DMS79 treated with DMSO at 0.1 percent for 48 hours (cell line): ENCODE results near the gene ZFP57.

Experiments
- DNase-seq: peaks from one replicate; lab custom pipeline; 2025; lab: John Stamatoyannopoulos, UW

Gene ZFP57

DNA sequence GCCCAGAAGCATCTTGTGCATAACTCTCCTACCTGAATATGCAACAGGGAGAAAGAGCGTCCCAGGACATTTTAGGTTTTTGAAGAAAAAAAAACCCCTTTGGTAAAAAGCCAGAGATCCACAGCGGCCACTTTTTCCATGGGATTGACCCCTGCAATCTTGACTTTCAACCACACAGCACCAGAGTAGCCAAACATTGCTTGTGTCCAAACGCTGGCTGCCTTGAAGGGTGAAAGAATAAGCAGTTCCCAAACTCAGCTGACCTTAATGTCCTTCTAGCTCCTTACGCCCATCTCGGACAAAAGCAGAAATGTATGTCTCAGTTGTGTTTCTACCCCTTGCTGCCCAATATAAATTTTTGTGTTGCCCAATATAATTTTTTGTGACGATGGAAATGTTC is 25.3 kb downstream of the ZFP57 start:
- no peak for DNase-seq

DNA sequence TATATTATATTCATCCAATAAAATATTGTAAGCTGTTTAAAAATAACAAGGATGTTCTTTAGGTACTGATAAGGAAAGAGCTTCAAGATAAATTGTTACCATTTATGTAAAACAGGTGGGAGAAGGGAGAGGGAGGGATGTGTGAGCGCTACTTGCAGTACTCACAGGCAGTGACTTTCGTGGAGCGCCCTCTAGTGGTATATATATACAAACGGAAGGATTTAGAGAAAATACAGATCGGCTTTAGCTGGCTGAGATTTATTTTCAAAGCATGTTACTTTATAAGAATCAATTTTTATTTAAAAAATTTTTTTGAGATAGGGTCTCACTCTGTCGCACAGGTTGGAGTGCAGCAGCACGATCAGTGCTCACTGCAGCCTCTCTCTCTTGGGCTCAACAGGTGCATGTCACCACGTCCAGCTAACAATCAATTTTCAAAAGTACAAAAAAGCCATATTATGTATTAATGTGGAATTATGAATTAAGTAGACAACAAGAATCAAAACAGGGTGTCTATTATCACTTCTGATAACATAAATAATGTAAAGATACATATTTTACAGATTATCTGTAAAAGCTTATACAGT is 27.4 kb downstream of the ZFP57 start:
- peak; percentile 86 for DNase-seq

DNA sequence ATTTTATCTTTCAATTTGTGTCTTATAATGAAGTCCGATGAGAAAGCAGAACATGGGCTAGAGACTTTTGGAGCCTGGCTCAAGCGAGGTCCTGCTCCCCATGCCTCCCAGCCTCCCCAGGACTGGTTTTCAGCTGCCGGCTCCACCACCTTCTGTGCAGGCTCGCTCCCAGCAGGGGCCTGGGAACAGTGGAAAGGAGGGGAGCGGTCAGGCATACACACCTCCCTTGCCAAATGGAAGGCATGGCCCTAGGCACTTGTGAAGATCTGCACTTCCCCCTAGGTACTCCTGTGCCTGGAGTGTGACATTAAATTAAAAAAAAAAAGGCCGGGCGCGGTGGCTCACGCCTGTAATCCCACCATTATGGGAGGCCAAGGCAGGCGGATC is 28.8 kb downstream of the ZFP57 start:
- DNase-seq = no peak

DNA sequence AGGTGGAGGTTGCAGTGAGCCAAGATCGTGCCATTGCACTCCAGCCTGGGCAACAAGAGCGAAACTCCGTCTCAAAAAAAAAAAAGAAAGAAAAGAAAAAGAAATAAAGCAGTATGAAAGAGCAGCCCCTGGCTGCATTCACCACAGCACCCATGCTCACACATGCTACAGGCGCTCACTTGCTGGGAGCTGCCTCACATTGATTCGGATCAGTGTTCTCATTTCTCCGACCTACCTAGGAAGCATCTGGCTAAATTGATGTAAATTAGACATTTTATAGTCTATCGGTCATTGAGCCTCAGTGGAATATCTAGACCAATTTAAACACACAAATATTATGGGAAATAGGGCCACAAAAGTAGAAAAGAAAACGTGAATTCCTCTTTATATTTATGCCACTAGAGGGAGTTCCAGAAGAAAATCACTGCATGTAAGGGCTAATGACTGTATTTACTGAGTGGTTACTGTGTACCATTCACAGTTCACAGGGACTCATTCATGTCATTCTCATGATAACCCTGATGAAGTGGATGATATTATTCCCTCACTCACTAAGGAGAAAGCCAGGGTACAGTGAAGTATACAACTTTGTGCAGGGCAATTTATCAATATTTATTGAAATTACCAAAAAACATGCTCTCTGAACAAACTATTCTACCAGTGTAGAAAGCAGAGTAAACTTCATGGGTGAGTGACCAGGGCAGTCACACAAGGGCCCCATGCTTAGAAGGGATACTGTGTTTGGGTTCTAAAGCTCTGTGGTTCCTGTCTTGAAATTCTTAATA is 29.3 kb downstream of the ZFP57 start:
- no peak for DNase-seq

DNA sequence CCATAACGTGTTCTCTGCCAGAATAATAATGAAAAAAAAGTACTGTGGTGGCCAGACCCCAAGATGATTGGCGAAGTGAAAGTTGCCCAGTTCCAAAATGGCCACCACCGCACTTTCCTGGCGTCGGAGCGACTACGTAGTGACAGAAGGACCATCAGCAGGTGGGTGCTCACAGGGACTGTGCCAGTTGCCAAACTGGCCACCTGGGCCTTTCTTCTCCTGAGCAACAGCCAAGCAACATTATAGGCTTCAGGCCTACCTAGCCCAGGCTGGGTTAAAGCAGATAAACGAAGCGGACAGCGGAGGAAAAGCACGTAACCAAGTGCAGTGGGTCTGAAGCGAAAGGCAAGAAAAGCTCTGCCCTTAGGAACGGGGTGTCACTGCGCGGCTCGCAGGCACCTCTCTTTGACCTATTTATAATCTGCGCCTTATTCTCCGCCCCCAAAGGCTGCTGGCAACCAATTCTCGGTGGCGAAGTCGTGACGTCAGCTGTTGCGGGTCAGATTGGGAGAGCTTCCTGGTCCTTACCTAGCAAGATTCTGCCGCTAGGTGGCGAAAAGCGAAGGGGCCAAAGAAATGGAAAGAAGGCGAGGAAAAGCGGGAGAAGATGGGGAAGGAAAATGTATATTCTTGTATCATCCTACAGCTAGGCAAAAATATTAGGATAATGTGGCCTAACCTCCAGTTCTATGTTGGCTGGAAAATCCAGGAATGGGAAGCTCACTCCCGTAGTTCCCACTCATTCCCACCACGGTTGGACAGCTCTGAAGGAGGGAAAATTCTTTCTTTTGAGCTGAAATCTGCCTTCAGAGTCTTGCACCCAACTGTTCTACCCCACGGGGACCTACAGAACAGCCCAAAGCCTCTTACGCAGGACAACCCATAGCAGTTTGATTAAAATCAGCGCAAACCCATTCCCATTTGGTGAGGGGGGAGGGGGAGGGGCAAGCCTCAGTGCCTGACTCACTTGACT is 31.0 kb downstream of the ZFP57 start:
- DNase-seq = peak; percentile 98

DNA sequence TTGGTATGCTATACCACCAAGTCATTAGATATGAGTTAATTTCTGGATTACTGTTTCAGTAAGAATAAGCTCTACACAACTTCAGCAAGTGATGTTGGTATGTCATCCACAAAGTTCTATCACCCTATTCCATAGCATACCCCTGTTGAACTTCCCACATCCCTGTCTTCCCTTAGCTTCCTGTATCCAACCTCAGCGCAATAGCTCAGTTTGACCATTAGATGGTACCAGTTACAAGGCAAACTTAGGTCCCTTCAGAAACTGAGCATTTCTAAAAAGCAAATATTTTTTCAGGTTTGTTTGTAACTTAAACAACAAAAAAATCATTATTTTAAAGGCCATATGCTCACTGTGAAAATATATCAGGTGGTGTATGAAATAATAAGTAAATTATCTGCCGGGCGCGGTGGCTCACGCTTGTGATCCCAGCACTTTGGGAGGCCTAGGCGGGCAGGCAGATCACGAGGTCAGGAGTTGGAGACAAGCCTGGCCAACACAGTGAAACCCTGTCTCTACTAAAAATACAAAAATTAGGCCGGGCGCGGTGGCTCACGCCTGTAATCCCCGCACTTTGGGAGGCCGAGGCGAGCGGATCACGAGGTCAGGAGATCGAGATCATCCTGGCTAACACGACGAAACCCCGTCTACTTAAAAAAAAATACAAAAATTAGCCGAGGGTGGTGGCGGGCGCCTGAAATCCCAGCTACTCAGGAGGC is 32.9 kb downstream of the ZFP57 start:
- DNase-seq = peak; percentile 8

DNA sequence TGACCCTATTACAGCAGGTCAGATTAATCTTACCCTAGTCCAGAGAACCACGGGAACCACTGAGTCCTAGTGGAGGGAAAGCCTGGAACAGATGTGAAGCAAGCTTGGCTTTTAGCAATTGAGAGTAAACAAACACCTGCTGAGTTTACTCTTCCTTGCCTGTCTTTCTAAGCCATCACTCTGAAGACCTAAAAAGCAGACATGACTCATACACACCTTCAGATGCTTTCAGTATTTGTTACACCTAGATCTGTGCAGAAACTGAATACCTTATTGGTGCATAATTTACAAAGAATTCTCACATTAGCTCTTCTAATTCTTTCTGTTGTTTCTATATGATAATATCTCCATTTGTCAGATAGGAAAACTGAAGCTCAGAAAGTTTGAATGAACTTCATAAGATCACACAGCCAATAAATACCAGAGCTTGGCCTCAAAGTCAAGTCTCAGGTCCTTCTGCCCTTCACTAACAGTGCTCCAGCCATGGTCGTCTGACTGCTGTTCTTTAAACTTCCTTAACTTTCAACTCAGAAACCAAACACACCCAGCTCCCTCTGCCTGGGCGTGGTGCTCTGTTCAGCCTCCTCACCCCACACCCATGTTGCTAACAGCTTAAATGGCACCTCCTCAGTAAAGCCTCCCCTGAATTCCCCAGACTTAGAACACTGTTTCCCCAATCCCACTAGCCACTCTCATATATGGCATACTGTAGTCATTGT is 39.4 kb downstream of the ZFP57 start:
- DNase-seq = no peak

DNA sequence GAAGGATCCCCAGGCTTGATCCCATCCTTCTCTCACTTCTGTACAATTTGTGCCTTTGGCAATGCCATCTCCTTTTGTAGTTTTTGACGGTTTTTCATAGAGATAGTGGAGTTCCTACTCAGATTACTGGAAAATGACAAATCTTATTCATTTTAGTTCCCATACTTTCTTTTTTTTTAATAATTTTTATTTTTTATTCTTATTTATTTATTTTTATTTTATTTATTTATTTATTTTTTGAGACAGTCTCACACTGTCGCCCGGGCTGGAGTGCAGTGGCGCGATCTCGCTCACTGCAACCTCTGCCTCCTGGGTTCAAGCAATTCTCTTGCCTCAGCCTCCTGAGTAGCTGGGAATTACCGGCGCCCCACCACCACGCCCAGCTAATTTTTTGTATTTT is 43.7 kb downstream of the ZFP57 start:
- DNase-seq = no peak

DNA sequence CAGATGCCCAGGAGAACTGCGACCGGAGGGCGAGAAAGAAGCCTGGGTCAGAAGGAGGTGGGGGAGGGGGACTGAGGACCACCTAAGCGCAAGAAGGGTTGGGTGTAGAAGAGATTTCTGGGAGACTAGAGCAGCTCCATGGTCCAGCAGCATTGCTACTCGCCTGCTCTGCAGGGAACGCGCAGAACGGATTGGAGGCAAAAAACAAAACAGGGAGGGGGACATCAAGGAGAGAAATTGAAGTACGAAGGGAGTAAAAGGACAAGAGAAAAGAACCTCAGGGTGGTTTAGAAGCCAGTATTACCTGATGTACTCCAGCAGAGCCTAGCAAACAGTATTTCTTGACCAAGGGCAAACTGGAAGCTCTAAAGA is 47.4 kb downstream of the ZFP57 start:
- DNase-seq = peak; percentile 81

DNA sequence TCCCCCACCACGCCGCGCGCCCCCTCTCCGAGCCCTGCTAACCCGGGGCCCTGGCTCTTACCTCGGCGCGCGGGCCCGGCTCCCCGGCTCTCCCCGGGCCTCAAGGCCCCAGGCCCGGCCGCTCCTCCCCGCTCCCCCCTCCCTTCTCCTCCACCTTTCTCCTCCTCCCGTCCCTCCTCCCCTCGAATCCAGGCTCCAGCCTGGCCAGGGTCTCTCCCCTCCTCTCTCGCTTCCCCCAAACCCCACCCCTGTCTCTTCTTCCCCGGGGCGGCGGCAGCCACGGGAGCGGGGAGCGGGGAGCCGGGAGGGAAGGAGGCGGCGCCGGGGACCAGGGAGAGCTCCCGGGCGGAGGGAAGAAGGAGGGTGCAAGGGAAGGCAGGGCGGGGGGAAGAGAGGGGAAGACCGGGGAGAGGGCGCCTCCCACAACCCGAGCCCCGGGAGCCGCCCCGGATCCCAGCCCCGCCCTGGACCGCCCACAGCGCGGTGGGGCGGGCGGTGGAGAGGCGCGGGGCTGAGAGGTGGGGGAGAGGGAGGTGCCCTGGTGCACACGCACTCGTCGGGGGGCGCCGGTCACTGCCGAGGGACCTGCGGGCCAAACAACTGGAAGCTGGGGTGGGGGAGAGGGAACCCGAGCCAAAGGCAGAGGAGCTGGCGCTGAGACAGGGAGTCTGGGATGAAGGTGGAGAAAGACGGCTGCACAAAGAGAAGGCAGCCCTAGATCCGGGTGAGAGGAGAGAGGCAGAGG is 48.0 kb downstream of the ZFP57 start, which contains the start of gene GABBR1:
TSS of gene GABBR1 (minus strand) at position 395 of the 745 bp plus-strand sequence. CDS start 798 bp downstream, outside the sequence.
- DNase-seq = peak; percentile 81

DNA sequence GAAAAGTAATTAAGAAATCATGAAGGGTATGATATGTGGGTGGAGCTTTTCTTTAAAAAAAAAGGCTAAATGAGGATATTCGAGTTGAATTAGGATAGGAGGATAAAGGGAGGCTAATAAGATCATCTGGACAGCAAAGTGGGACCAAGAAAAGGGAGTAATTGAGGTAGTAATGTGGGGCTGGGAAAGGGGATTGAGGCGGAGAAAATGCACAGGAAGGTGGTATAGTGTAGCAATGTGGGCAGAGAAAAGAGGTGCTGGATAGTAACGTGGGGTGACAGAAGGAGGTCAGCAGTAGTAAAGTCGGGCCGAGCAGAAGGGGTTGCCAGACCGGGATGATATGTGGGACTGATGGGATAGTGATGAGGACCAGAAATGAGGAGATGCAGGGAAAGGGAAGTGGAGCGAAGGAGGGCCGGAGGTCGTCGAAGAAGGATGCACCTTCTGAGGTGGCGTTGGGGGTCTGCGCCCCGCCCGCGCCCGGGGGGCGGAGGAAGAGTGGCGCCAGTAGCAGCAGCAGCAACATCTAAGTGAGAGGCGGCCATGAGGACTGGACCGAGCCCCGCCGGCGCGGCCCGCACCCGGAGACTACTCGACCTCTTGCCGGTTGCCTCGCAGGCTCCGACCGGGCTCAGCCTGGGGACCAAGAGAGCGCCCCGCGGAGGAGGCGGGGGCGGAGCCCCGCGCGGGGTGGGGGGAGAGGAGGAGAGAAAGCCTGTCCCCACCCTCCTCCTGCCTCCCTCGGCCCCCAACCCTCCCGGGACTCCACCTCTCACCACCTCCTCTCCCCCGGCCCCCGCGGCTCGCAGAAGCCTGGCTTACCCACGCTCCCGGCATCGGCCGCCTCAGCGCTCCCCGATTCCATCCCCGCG is 48.9 kb downstream of the ZFP57 start:
- DNase-seq = peak; percentile 36

DNA sequence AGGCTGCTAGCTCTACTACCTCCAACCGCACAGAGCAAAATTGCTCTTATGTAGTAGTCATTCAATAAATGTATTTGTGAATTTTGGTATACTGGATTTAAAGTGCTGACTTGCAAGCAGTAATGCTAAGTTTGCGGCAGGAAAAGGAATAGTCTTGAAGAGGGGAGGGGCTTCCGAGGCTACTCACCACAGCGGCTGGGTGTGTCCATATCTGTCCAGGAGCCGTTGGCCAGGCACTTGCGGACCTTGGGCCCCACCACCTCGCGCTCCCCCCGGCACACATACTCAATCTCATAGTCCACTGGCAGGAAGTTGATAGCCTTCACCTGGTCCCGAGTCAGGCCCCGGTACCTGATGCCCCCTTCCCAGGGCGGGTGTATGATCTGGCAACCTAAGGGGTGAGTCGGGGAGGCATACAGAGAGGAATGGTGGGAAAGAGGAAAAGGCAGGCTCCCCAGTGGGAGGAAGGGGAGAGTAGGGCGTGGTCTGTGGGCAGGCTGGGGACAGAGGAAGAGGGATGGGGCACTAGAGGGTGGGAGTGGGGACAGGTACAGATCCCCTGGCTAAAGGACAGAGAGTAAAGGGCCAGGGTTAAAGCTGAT is 49.6 kb downstream of the ZFP57 start:
- DNase-seq = no peak

DNA sequence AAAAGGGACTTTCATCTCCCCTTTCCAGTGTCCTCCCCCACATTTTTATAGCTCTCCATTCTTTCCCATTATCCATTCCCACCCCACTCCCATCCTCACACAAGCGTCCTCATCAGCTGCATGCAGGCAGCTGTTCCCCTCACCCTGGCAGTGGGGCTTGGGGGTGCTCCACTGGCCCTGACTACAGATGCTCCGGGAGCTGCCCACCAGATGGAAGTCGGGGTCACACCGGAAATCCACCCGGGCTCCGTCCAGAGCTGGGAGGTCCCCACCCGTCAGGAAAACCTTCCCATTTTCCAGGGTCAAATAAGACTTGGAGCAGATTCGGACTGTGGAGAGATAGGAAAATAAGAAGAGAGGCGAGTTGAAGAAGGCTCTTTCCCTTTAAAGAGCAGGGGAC is 50.6 kb downstream of the ZFP57 start:
- DNase-seq = no peak

DNA sequence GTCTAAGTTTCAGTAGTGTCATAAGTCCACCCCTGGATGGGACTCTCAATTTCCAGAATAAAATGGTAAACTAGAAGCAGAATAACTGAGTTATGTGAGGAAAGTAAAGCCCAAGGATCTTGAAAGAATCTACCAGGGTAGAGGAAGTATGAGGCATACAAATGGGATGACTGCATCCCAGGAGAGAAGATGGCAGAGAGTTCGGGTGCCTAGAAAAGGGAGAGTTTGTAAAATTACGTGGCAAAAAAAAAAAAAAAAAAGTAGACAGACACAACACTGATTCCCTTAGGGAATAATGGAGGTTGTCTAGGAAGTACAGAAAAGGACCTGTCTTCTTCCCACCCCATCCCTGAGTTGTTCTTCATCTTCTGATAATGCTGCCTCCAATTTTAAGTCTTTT is 51.4 kb downstream of the ZFP57 start:
- DNase-seq = no peak

DNA sequence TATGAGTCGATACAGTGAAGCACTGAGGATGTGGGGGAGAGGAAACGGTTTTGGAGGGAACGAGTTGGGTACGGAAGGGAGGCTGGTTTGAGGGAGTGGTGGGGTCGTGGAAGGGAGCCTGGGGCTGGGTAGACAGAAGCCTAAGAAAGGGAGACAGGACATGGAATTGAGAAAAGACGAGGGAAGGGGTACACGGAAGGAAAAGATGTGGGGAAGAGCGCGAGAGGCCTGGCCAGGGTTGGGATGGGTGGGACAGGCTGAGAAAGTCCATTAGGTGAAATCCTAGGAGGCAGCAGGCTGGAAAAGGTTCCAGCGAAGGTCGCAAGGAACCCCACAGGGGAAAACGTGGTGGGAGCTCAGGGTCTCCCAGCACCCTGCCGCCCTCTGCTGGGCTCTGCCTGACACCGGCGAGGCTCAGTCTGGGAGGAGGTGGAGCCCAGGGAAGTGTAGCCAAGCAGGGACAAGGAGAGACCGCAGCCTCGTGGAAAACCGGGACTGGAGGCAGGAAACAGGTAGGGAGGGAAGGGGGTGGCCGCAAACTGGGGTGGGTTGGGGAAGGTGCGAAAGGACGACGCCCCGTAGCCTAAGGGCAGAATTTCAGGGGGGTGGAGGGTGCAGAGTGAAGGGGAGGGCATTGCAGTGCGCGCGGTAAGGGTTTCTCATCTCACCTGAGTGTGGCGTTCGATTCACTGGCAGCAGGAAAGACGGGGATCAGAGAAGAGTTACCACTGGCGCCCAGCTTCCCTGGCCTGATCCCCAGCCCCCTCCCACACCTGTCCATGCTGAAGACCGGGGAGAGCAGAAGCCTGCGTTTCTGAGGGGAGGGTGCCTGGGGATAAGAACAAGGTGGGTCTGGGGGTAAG is 52.3 kb downstream of the ZFP57 start:
- peak; percentile 89 for DNase-seq

DNA sequence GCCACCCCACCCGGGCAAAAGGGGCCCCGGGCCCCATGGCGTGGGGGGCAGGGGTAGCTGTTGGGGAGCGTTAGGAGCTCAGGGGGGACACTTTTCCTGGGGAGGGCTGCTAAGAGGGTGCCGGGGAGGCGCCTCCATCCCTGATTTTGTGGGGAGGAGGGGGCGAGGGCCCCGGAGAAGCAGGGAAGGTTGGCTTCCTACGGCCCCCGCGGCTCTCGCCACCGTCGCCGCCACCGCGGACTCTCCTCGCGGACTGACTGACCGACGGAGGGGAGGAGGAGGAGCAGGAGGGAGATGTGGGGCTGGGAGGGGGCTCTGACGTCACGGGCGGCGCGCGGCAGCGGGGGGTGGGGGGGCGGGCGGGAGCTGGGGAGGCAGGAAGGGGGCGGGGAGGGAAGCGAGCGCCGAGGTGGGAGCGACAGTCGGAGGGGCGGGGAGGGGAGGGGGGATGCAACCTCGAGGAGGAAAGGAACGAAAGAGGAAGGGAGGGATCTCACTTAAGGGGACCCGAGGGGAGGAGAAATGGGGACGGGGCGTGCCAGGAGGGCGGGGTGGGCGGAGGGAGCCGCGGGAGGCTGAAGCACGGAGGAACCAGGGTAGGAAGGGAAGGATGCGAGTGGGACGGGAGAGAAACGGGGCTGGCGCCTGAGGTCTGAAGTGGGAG is 53.1 kb downstream of the ZFP57 start:
- DNase-seq = peak; percentile 52

DNA sequence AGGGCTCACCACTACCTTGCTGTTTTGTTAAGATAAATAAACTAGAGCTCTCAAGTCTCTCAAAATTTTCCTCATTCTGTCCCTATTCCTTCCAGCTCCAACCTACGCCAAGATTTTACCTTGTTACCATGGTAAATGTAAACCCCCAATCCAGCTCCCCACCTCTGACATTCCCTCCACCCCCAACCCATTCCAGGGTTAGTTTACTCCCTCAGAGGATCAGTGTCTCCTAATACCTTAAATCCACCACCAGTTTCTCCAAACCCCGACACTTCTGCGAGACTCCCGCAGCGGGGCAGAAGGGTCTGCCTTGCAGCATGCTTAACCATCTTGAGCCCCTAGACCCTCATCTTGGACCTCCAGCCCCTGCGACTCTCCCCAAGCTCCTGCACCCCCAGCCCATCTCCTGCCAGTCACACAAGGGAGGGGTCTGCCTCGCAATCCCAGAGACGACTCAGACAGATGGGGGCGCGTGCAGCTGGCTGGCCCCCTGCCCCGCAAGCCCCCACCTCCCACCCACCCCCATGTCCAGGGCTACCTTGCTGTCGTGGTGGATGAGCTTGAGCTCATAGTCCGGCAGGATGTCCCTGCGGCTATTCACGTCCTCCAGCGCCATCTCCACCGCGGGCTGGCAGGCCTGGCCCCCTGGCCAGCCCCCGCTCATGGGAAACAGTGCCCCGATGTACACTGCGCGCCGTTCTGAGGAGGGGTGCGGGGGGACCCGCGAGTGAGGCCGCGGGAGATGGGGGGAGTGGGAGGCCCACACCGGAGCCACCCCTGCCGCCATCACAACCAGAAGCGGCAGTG is 53.8 kb downstream of the ZFP57 start:
- DNase-seq = no peak
